Calu3 (cell line): ENCODE results near the gene HYAL3. TPM values are rescaled to one million over a fixed set of nuclear protein-coding genes. Genes with fewer than 3 reads are reported as not detected.

Experiments
- BruUV-seq: library from RNA; stranded (reverse); fragments of 400-500 nt; replicated peaks from 2 replicates; lab custom pipeline; 2021; lab: Mats Ljungman, UMichigan
- CTCF ChIA-PET: fragments of 300-600 bp; sonication (Branson Sonifier 250); formaldehyde crosslinking; loops from one replicate; lab custom pipeline; 2022; ENCODE audit warnings: antibody characterized with exemption; lab: Charles Lee
- DNase-seq: peaks from one replicate; pipeline ENCODE4 v3.0.0; 2022
- H3K27ac Mint-ChIP-seq: one replicate; pipeline ENCODE4 v1.8.0; 2022; ENCODE audit warnings: mixed read lengths; ENCODE audit not compliant: unreplicated experiment
- H3K27me3 Mint-ChIP-seq: one replicate; pipeline ENCODE4 v1.8.0; 2022; ENCODE audit warnings: mixed read lengths; ENCODE audit not compliant: unreplicated experiment
- H3K36me3 Mint-ChIP-seq: one replicate; pipeline ENCODE4 v1.8.0; 2022; ENCODE audit warnings: mild to moderate bottlenecking, moderate library complexity, mixed read lengths; ENCODE audit not compliant: insufficient read depth, unreplicated experiment
- H3K4me1 Mint-ChIP-seq: one replicate; pipeline ENCODE4 v1.8.0; 2022; ENCODE audit warnings: mild to moderate bottlenecking, low read depth, mixed read lengths; ENCODE audit not compliant: unreplicated experiment
- H3K4me3 Mint-ChIP-seq: one replicate; pipeline ENCODE4 v1.8.0; 2022; ENCODE audit warnings: mild to moderate bottlenecking, low read depth, moderate library complexity, mixed read lengths; ENCODE audit not compliant: unreplicated experiment
- H3K9me3 Mint-ChIP-seq: one replicate; pipeline ENCODE4 v1.8.0; 2022; ENCODE audit warnings: low read depth, mixed read lengths; ENCODE audit not compliant: unreplicated experiment
- intact Hi-C: fragments of 100-400 bp; cut with micrococcal nuclease; formaldehyde crosslinking; loops from one replicate; pipeline ENCODE4 v1.10.0; 2022; ENCODE audit not compliant: unreplicated experiment
- total RNA-seq: library from RNA; stranded (reverse); gene quantifications from 2 replicates; pipeline ENCODE4 v1.2.3, GENCODE V29; 2022
- TF ChIP-seq, protein P1 (sequence below): fragments of 200-600 bp; IDR thresholded peaks from one replicate; pipeline ENCODE4 v1.8.0; 2022; ENCODE audit warnings: antibody characterized with exemption; ENCODE audit not compliant: unreplicated experiment

Gene HYAL3
- total RNA-seq, 1 experiment from 2014 or later, result 5.5 TPM

DNA sequence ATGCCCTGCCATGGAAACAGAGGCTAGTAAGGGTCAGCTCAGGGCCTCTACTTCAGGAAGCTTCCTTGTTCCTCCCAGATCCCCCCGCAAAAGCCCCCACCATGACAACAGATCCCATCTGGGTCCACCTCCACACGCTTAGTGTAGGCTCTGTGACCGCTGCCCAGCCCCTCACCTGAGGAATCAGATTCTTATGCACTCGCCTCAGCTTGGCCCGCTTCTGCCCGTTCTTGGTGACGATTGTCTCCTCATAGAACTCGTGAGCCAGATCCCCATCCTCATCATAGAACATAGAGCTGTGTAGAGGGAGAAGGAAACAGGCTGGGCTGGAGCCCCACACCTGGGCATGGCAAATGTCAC is 27.0 kb upstream of the HYAL3 start:
- H3K4me1 Mint-ChIP-seq, result no peaks in the 10 kb centered on the region
- H3K27me3 Mint-ChIP-seq, result no peaks in the 10 kb centered on the region
- intact Hi-C loops, result loop anchor here (10.0 kb wide), 1 partner anchor 51 kb away; the partner anchor contains the start of gene LSMEM2
- H3K27ac Mint-ChIP-seq, result no peak overlapping the region
- H3K9me3 Mint-ChIP-seq, result no peaks in the 10 kb centered on the region
- H3K4me3 Mint-ChIP-seq, result no peak overlapping the region
- no TSS peak for BruUV-seq
- CTCF ChIA-PET, result no interaction called here
- H3K36me3 Mint-ChIP-seq, result peaks cover 42% of the 10 kb centered on the region
- TF ChIP-seq, protein P1, sequence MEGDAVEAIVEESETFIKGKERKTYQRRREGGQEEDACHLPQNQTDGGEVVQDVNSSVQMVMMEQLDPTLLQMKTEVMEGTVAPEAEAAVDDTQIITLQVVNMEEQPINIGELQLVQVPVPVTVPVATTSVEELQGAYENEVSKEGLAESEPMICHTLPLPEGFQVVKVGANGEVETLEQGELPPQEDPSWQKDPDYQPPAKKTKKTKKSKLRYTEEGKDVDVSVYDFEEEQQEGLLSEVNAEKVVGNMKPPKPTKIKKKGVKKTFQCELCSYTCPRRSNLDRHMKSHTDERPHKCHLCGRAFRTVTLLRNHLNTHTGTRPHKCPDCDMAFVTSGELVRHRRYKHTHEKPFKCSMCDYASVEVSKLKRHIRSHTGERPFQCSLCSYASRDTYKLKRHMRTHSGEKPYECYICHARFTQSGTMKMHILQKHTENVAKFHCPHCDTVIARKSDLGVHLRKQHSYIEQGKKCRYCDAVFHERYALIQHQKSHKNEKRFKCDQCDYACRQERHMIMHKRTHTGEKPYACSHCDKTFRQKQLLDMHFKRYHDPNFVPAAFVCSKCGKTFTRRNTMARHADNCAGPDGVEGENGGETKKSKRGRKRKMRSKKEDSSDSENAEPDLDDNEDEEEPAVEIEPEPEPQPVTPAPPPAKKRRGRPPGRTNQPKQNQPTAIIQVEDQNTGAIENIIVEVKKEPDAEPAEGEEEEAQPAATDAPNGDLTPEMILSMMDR, result no peak
- no peak for DNase-seq

DNA sequence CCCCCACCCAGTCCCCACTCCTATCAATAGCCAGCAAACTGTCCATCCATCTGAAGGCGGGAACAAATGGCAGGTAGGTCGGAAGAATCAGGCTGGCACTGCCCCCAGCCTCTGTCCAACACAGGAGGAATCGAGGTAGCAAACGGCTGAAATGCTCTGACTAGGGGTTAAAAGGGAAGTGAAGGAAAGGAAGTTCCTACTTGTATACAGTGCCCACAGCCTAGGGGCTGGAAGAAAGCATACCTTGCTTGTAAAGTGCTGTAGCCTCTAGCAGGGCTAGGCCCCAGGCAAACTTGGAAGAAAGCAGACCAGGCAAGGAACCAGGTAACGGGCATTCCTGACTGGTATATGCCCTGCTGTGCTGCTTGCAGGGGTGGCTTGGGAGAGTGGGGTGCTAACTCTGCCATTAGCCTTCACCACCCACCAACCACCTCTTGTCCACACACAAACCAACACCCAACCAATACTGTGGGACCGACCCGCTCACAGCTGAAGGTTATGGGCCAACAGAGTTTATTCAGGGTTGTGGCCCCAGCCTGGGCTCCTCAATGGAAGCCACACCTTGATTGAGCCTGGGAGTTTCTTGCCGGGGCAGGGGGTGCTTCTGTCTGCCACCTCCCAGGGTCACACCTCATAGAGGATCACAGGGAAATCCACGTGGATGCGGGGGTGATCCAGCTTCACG is 26.4 kb upstream of the HYAL3 start:
- Mint-ChIP-seq H3K9me3 (no peaks in the 10 kb centered on the region), H3K27me3 (no peaks in the 10 kb centered on the region), H3K4me3 (no peak overlapping the region), H3K36me3 (peaks cover 45% of the 10 kb centered on the region), H3K27ac (no peak overlapping the region), H3K4me1 (no peaks in the 10 kb centered on the region)
- no peak for DNase-seq
- BruUV-seq, result no TSS peak
- intact Hi-C loops, result loop anchor here (10.0 kb wide), 1 partner anchor 51 kb away; the partner anchor contains the start of gene LSMEM2
- CTCF ChIA-PET, result interaction anchor here (1.0 to 1.6 kb wide), 2 partner anchors 23 to 26 kb away, joined by 4 to 7 read pairs; partner anchors contain the start of genes HYAL1, HYAL3 and NAA80
- TF ChIP-seq, protein P1, result no peak

DNA sequence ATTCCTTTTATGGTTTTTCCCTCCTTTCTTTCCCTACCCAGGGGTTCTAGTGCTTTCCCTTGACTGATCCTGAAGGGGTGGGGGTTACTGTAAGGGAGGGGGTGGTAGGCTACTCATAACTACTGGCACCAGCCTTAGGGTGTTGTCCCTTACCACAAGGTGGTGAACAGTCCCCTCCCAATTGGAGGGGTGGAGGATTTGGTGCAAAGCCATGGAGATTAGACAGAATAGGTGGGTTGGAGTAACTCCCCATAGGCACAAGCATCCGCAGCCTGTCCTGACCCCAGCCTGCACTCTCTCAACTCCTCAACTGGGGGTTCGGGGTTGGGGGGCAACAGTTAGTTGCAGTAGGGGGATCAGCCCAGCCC is 25.9 kb upstream of the HYAL3 start:
- Mint-ChIP-seq H3K27ac (no peak overlapping the region), H3K36me3 (peaks cover 45% of the 10 kb centered on the region), H3K4me1 (no peaks in the 10 kb centered on the region), H3K27me3 (no peaks in the 10 kb centered on the region), H3K4me3 (no peak overlapping the region), H3K9me3 (no peaks in the 10 kb centered on the region)
- no TSS peak for BruUV-seq
- CTCF ChIA-PET, result interaction anchor here (1.0 to 1.6 kb wide), 2 partner anchors 22 to 26 kb away, joined by 4 to 7 read pairs; partner anchors contain the start of genes HYAL1, HYAL3 and NAA80
- intact Hi-C loops, result loop anchor here (10.0 kb wide), 1 partner anchor 50 kb away; the partner anchor contains the start of gene LSMEM2
- TF ChIP-seq, protein P1, result no peak
- DNase-seq, result no peak

DNA sequence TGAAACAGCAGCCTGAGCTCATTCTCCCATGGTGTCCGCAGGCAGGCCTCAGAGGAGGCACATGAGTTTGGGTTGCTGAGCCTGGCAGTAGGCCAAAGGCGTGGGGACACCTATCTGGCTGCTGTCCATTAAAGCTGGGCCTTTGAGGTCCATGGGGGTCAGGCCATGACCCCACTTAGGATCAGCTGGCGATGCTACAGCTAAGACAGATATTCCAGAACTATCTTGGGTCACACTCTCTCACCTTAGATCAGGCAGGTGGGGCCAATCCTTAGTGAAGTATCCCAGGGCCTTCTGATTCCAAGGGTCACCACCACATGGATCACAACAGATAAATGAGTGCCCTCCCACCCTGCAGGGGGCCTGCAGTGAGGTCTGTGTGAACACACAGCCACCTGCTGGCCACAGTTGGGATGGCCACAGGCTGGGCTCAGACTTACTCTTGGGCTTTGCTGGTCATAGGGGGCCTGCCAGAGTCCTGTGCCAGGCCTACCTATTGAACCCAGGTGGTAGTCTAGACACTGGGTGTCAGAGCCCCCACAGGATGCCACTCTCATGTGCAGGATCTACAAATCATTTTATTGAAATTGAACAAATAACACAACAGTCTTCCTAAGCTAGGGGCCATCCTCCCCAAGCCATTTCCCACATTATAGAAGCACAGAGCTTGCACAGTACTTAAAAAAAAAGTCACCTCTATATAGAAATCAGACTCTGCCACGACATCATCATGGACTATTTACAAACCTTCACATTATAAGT is 25.3 kb upstream of the HYAL3 start:
- H3K4me1 Mint-ChIP-seq, result no peaks in the 10 kb centered on the region
- TF ChIP-seq, protein P1, result peak; percentile 89
- intact Hi-C loops, result loop anchor here (10.0 kb wide), 1 partner anchor 50 kb away; the partner anchor contains the start of gene LSMEM2
- CTCF ChIA-PET, result interaction anchor here (0.7 to 1.6 kb wide), 5 partner anchors 11 to 64 kb away, joined by 4 to 7 read pairs (median 4); partner anchors contain the start of genes HYAL1, HYAL3 and NAA80
- peaks cover 44% of the 10 kb centered on the region for H3K36me3 Mint-ChIP-seq
- H3K27ac Mint-ChIP-seq, result no peak overlapping the region
- BruUV-seq, result no TSS peak
- H3K4me3 Mint-ChIP-seq, result no peak overlapping the region
- peak; percentile 79 for DNase-seq
- no peaks in the 10 kb centered on the region for H3K9me3 Mint-ChIP-seq
- no peaks in the 10 kb centered on the region for H3K27me3 Mint-ChIP-seq
